HG02642 (cell line): Measurements from ENCODE around the gene AGBL4.

Experiments
- ATAC-seq: cut with Tn5 transposase; IDR thresholded peaks from one replicate; pipeline ENCODE4 v1.9.1; 2021; ENCODE audit warnings: mild to moderate bottlenecking; ENCODE audit not compliant: unreplicated experiment, poor library complexity

AGBL4 gene

DNA sequence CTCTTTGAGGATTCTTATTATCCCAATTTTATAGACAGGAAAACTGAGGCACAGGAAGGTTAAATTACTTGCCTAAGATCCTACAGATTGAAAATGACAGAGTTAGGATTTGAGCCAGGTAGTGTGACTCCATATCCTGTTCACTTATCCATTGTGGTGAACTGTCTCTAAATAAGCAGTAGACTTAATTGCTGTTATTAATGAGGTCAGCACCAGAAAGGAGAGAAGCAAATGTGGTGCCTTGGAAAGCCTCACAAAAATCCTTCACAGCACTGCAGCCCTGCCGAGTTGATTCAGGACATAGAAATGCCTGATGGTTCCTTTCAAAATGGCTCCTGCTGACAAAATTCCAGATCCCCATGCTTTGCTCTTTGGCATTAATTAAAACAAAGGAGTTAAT, 1053.8 kb downstream of the AGBL4 start:
- no peak for ATAC-seq

GRCh38 chr1:48967318-48967717, 1056.4 kb downstream of the AGBL4 start:
- no peak for ATAC-seq

DNA sequence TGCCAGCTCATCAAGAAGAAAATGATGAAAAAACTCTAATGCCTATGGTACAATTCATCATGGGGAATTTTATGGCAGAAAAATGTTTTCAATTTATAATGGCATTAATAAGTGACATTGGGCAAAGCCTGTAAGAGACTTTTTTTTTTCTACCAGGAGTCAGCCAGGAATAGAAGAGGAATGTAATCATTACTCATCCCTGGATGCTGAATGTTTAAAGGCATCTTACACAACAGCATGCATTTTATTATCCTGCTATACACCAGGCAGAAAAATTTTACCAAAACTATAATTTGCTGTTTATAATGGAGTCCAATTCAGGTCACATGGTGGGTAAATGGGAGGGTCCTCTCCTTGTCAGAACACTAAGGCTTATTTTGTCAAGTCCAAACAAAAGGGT, 1057.2 kb downstream of the AGBL4 start:
- no peak for ATAC-seq

DNA sequence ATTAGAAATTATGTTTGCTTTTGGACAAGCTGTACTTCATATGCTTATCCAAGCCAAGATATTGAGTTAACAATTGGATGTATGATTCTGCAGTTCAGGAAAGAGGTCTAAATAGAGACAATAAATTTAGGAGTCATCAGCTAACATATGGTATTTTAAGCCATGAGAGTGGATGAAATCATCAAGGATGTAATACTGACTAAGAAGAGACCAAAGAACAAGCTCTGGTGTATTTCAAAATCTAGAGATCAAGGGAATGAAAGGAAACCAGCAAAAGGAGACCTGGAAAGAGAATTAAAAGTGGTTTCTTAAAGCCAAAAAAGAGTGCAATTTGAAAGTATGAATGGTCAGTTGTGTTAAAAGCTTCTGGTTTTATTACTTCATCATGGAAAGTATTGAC, 1063.4 kb downstream of the AGBL4 start:
- ATAC-seq: no peak

GRCh38 chr1:48955774-48956173, 1068.0 kb downstream of the AGBL4 start:
- no peak for ATAC-seq

DNA sequence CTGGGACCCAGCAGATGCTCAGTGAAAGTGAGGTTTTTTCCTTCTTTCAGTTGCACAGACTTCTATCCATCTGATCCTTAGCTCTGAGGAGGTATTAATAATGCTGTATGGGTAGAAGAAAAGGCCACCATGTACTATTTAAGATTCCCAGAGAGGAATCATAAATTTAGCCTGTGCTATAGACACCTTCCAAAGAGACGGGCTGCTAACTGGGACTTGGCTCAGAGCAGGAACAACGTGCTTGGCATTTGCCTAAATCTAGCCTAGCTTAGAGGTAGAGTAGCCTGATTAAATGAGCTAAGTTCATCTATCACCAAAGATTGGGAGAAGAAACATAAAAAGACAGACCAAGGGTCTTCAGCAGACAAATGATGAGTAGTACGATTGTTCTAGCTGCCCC, 1070.1 kb downstream of the AGBL4 start:
- ATAC-seq: no peak

DNA sequence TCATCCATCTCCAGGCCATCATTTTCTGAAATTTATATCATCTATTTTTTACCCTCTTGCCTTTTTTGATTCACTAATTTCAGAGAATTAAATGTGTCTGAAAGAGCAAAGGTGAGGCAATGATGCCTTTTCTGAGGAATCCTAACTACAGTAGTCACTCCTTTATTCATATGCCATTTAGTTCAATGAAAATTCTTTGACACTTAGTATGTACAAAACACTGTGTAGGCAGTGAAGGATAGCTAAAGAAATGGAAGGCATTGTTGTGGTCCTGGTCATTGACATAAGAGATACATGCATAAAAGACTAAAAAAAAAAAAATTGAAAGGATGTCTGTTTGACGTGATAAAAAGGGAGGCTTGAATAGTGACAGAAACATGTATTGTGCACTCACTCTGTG, 1075.2 kb downstream of the AGBL4 start:
- no peak for ATAC-seq

- ATAC-seq: no peak
Observed at GRCh38 chr1:48947761-48948537, 1075.8 kb downstream of the AGBL4 start.

- ATAC-seq: no peak
Observed at GRCh38 chr1:48946070-48946469, 1077.7 kb downstream of the AGBL4 start.

- ATAC-seq: no peak
Observed at GRCh38 chr1:48944811-48945210, 1078.9 kb downstream of the AGBL4 start.

- ATAC-seq: no peak
Observed at GRCh38 chr1:48943826-48944225, 1079.9 kb downstream of the AGBL4 start.

DNA sequence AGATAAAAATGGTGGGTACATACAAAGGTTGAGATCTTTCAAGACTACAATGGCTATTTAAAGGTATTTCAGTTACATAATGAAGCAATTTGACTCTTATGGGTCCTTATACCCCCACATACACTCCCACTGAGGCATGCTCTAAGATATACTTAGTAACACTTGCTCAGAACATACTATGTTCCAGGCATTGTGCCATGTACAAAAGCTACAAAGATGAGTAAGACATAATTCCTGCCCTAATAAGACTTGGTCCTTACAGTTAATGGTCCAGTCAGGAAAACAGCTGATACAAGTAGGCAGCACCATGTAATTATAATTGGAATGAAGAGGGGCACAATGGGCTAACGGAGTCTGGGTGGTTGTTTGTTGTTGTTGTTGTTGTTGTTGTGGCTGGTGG, 1080.4 kb downstream of the AGBL4 start:
- ATAC-seq: no peak

- no peak for ATAC-seq
Observed at GRCh38 chr1:48940962-48941732, 1082.6 kb downstream of the AGBL4 start.

- ATAC-seq: no peak
Observed at GRCh38 chr1:48940354-48940753, 1083.4 kb downstream of the AGBL4 start.

- ATAC-seq: no peak
Observed at GRCh38 chr1:48939828-48940227, 1083.9 kb downstream of the AGBL4 start.

DNA sequence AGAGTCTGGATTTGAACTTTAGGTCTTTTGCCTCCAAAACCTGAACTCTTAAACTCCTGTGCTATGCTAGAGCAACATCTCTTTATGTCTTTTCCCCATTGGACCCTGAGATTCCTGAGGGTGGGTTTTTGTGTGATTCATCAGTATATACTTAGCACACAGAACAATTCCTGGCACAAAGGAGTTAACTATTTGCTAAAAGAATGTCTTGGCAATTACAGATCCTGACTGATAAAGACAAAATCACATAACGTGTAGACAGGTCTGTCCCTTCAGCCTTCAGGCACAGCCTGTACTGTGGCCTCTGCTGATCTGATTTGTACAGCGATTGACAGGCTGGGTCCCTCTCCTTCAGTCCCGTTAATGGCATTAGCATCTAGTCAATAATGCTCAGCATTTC, 1084.7 kb downstream of the AGBL4 start:
- ATAC-seq: no peak

DNA sequence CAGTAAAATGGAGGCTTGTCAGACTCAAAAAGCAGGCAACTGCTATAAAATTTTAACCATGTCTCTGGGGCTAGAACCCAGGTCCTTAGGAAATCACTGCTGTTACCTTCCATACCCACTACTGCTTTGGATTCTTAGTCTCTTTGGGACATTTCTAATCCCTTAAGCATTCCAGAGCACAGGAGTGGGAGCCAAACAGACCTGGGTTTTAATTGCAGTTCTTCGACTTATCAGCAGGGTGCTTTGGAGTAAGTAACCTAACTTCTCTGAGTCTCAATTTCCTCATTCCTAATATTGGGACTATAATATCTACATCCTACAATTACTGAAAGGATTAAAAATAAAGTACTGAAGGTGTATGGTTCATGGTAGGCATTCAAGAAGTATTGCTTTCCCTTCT, 1086.0 kb downstream of the AGBL4 start:
- ATAC-seq: no peak

GRCh38 chr1:48936436-48936835, 1087.3 kb downstream of the AGBL4 start:
- ATAC-seq: no peak

- no peak for ATAC-seq
Observed at GRCh38 chr1:48932366-48932765, 1091.4 kb downstream of the AGBL4 start.

DNA sequence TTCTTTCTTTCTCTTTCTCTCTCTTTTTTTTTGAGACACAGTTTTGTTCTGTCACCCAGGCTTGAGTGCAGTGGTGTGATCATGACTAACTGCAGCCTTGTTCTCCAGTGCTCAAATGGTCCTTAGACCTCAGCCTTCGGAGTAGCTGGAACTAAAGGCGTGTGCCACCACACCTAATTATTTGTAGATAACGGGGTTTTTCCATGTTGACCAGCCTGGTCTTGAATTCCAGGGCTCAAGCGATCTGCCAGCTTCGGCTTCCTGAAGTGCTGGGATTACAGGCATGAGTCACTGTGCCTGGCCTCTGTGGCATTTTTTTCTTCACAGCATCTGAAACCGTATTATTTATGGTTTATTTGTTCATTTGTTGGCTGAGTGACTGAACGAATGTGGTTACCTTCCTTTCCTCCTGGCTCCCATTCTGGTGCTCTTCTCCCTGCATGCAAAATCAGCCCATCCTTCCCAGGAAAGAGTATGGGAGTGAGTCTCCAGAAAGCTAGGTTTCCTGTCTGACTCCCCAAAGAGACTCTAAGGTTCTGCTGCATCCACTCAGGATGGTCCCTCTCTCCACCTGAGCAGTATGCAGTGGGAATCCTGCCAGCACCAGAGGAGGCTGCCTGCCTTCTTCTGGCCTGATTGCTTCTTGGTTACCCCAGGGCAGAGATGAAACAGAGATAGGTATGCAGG, 1092.1 kb downstream of the AGBL4 start:
- ATAC-seq: no peak

DNA sequence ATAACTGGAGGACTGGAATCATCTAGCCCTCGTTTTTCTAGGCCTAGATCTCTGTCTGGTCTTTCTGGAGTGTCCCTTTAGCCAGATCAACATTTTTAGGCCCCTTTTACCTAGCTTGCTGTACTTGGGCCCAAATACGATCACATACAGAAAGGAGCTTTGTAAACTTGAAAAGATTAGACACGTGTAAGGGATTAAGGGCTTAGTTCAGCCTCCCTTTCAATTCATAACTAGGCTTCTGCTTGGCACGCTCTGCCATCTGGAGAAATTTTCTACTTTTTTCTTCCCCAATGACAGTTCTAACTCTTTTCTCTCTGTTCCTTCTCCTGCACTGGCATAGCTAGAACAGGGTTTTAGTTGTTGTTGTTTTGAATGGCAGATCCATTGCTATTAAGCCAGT, 1093.7 kb downstream of the AGBL4 start:
- ATAC-seq: no peak
